Measurements from ENCODE around the gene OR4C11.

The OR4C11 gene, protein sequence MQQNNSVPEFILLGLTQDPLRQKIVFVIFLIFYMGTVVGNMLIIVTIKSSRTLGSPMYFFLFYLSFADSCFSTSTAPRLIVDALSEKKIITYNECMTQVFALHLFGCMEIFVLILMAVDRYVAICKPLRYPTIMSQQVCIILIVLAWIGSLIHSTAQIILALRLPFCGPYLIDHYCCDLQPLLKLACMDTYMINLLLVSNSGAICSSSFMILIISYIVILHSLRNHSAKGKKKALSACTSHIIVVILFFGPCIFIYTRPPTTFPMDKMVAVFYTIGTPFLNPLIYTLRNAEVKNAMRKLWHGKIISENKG

DNA sequence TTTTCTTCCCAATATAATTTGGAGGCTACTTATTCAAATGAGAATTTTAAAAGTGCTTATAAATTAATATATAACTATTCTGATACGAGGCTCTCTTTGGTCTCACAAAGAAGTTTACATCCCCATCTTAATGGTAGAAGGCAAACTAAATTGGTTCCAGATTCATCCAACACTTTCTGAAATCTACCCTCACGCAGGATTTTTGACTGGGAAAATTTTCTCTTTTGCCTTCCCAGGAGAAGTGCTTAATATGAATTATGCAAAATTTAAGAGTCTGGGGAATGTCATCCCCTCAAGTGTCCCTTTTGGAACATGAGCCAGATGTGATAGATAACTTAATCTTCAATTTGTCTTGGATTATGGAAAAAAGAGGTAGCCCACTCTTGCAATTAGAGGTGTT, at the start of gene OR4C11:
TSS of gene OR4C11 (minus strand) at position 101 of the 400 bp plus-strand sequence. CDS start 3,272 bp downstream, outside the sequence.
- no peak for DNase-seq (ENCODE audit: low read depth)

DNA sequence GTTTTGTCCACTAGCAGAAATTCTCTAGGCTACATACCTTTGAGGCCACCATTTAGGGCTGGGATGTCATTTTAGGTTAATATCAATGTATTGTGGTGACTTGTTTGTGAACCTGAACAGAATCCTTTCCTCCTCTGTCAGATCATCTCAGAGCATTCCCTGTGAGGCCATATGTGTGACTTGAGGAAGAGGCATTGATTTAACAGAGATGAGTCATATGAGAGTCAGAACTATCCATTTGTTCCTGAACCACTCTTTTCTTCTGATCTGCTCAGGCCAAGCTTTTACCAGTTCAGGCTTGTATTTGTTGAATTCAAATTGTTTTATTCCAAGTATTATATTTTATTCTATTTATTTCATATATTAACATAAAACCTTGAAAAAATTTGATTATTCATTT, 47.7 kb upstream of the OR4C11 start:
- no peak for DNase-seq (ENCODE audit: low read depth)

DNA sequence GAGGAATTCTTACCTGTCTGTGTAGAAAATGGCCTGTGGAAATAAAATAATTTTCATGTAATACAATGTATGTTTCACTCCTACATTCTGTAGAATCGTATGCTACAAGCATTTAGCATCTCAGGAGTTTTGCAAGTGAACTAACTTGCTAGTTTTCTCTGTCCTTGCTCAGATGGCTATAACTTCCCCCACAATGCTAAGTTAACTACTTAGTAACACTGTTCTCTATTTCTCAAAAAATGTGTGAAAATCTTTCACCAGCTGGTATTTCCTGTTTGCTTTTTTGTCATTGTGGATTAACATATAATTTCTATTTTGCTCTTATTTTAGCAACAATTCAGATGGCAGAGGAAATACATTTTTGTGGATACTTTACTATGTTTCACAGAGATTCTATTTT, 45.1 kb upstream of the OR4C11 start:
- DNase-seq (ENCODE audit: low read depth), result no peak

DNA sequence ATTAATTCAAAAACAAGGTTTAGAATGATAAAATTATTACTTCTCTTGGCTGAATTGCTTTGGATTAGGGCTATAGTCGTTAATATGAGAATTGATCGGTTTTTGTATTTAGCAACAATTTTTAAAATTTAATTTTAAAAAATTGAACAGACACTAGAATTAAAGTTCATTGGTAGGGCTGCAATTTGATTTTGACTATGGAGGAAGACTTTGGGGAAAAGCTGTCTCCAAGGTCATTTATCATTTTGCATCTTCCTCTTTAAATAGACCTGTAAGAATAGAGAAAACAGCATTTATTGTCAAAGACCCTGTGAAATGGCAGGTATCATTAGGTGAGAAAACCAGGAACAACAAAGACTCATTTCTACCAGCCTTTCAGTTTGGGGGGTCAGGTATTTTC, 40.6 kb upstream of the OR4C11 start, which contains the start of gene OR4S2:
TSS of gene OR4S2 (plus strand) at position 301 of the 400 bp plus-strand sequence. CDS start 2,577 bp downstream, outside the sequence.
- DNase-seq (ENCODE audit: low read depth), result no peak

DNA sequence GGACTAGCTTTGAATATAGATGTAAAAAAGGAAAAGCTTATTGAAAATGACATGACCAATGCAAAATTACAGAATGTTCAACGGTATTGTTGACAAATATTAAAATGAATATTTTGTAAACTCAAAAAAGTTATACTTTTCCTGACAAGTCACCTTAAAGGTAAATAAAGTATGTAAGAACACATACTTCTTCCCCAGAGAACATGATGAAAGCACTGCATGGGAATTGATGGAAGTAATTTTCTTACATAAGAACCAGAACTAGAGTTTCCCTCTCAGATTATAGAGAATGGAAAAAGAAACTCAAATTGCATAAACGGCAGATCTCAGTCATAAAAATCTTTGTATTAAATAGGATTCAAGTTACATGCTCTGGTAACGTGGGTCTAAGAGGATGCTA, 27.4 kb upstream of the OR4C11 start, which contains the start of gene OR4P4:
TSS of gene OR4P4 (plus strand) at position 301 of the 400 bp plus-strand sequence.
- DNase-seq (ENCODE audit: low read depth), result no peak

DNA sequence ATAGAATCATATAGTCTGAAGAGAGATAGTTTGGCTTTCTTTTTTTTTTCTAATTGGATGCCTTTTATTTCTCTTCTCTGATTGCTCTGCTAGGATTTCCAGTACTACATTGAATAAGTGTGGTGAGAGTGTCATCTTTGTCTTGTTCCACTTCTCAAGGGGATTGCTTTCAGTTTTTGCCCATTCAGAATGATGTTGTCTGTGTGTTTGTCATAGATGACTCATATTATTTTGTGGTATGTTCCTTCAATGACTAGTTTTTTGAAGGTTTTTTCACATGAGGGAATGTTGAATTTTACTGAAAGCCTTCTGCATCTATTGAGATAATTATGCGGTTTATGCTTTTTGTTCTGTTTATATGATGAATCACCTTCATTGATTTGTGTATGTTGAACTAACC, 17.1 kb upstream of the OR4C11 start:
- no peak for DNase-seq (ENCODE audit: low read depth)

DNA sequence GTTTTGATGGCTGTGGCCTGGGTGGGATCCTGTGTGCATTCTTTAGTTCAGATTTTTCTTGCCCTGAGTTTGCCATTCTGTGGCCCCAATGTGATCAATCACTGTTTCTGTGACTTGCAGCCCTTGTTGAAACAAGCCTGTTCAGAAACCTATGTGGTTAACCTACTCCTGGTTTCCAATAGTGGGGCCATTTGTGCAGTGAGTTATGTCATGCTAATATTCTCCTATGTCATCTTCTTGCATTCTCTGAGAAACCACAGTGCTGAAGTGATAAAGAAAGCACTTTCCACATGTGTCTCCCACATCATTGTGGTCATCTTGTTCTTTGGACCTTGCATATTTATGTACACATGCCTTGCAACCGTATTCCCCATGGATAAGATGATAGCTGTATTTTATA, 34.9 kb downstream of the OR4C11 start:
- no peak for DNase-seq (ENCODE audit: low read depth)

DNA sequence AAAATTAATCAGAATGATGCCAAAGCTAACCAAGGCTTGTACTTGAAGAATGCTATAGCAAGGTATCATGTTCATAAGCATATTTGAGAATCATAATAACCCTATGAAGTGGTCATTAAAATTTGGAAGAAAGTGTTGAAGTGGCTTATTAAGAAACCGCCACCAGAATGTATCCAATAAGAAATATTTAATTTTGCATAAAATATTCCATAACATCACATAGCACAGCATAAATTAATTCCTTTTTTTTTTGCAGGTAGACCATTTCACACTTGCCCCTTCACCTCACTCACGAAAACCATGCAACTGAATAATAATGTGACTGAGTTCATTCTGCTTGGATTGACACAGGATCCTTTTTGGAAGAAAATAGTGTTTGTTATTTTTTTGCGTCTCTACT, 35.6 kb downstream of the OR4C11 start, which contains the start of gene OR4C16:
TSS of gene OR4C16 (plus strand) at position 301 of the 400 bp plus-strand sequence. CDS start at position 301, 0 bp downstream.
- no peak for DNase-seq (ENCODE audit: low read depth)

DNA sequence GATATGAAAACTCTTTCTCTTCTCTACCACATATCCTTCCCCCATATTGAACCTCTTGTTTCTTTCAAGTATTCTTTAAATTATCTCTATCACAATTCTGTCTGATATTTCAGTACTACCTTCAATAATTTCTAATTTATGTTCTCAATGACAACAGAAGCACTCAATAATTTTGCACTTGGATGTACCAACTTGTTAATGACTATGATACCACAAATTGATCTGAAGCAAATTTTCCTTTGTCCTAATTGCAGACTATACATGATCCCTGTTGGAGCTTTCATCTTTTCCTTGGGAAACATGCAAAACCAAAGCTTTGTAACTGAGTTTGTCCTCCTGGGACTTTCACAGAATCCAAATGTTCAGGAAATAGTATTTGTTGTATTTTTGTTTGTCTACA, 53.3 kb downstream of the OR4C11 start, which contains the start of gene OR4C15:
TSS of gene OR4C15 (plus strand) at position 301 of the 400 bp plus-strand sequence. CDS start at position 301, 0 bp downstream.
- no peak for DNase-seq (ENCODE audit: low read depth)
